Mesendoderm (in vitro differentiated cells): ENCODE results near the gene MS4A18.

Experiments used
- DNase-seq: peaks from one replicate; pipeline ENCODE4 v3.0.0; 2013
- H2AK5ac ChIP-seq: 2 replicates; pipeline ENCODE4 v1.6.1; 2013; ENCODE audit warnings: low read length, inconsistent platforms
- H2BK120ac ChIP-seq: 2 replicates; pipeline ENCODE4 v1.6.1; 2013; ENCODE audit warnings: low read depth, mild to moderate bottlenecking, low read length, moderate library complexity, mixed read lengths
- H2BK15ac ChIP-seq: replicated peaks from 2 replicates; pipeline ENCODE4 v1.6.1; 2013; ENCODE audit warnings: low read depth, mild to moderate bottlenecking, moderate library complexity
- H2BK5ac ChIP-seq: 2 replicates; pipeline ENCODE4 v1.6.1; 2013; ENCODE audit warnings: low read length, inconsistent platforms
- H3K18ac ChIP-seq: 2 replicates; pipeline ENCODE4 v1.6.1; 2013; ENCODE audit warnings: mild to moderate bottlenecking, low read length, mixed read lengths
- H3K23ac ChIP-seq: one replicate; pipeline ENCODE4 v1.6.1; 2013; ENCODE audit warnings: low read length
- H3K27ac ChIP-seq: 2 replicates; pipeline ENCODE4 v1.5.1; 2013; ENCODE audit warnings: low read depth, mild to moderate bottlenecking, inconsistent platforms, low read length, moderate library complexity
- H3K27me3 ChIP-seq: 2 replicates; pipeline ENCODE4 v1.6.1; 2013; ENCODE audit warnings: low read length, control low read depth, mild to moderate bottlenecking, inconsistent platforms; ENCODE audit not compliant: insufficient read depth, poor library complexity
- H3K36me3 ChIP-seq: 2 replicates; pipeline ENCODE4 v1.6.1; 2013; ENCODE audit warnings: low read length, inconsistent platforms; ENCODE audit not compliant: control insufficient read depth, insufficient read depth
- H3K4ac ChIP-seq: one replicate; pipeline ENCODE4 v1.6.1; 2013; ENCODE audit warnings: low read depth, mild to moderate bottlenecking, low read length, moderate library complexity
- H3K4me1 ChIP-seq: 2 replicates; pipeline ENCODE4 v1.6.1; 2013; ENCODE audit warnings: low read depth, low read length, inconsistent platforms; ENCODE audit not compliant: control insufficient read depth
- H3K4me2 ChIP-seq: 2 replicates; pipeline ENCODE4 v1.6.1; 2013; ENCODE audit warnings: low read length
- H3K4me3 ChIP-seq: 2 replicates; pipeline ENCODE4 v1.5.1; 2013; ENCODE audit warnings: mild to moderate bottlenecking, low read length
- H3K56ac ChIP-seq: one replicate; pipeline ENCODE4 v1.6.1; 2013; ENCODE audit warnings: low read length
- H3K79me1 ChIP-seq: 2 replicates; pipeline ENCODE4 v1.6.1; 2013; ENCODE audit warnings: low read length, inconsistent platforms
- H3K79me2 ChIP-seq: 2 replicates; pipeline ENCODE4 v1.6.1; 2013; ENCODE audit warnings: mild to moderate bottlenecking, low read length; ENCODE audit not compliant: control insufficient read depth, insufficient read depth
- H3K9ac ChIP-seq: 2 replicates; pipeline ENCODE4 v1.6.1; 2013; ENCODE audit warnings: low read length, inconsistent platforms
- H4K5ac ChIP-seq: one replicate; pipeline ENCODE4 v1.6.1; 2013; ENCODE audit warnings: low read length
- H4K8ac ChIP-seq: one replicate; pipeline ENCODE4 v1.6.1; 2013; ENCODE audit warnings: low read depth, mild to moderate bottlenecking, control low read depth, low read length, moderate library complexity
- WGBS: extraction: QIAGEN DNeasy Blood & Tissue Kit; methylation state at CpG from one replicate; pipeline ENCODE4 v1.1.7; 2013; ENCODE audit warnings: low lambda C conversion rate, missing lambda C conversion rate; ENCODE audit not compliant: insufficient coverage; ENCODE audit errors: extremely low coverage; 5-methylcytosine and 5-hydroxymethylcytosine counted together

MS4A18 gene

GRCh38 chr11:60775420-60775961 is 51.0 kb downstream of the MS4A18 start:
- Histone ChIP-seq H3K23ac (no peak overlapping the region), H2BK15ac (no peak overlapping the region), H3K9ac (no peak overlapping the region), H3K79me2 (no peaks in the 10 kb centered on the region), H2BK5ac (no peak overlapping the region), H3K4me3 (no peak overlapping the region), H2AK5ac (no peak overlapping the region), H3K4me2 (no peak overlapping the region), H4K8ac (no peak overlapping the region), H3K18ac (no peak overlapping the region), H2BK120ac (no peak overlapping the region), H3K27me3 (no peaks in the 10 kb centered on the region), H4K5ac (no peak overlapping the region), H3K4ac (no peak overlapping the region), H3K56ac (no peak overlapping the region), H3K27ac (no peak overlapping the region), H3K4me1 (no peaks in the 10 kb centered on the region), H3K79me1 (no peaks in the 10 kb centered on the region), H3K36me3 (no peaks in the 10 kb centered on the region)
- WGBS, result no CpG with 5 or more reads among the region's 15 CpGs
- DNase-seq, result peak; percentile 96

GRCh38 chr11:60776167-60776566 is 51.6 kb downstream of the MS4A18 start:
- H4K5ac ChIP-seq, result no peak overlapping the region
- no peak for DNase-seq
- H2BK120ac ChIP-seq, result no peak overlapping the region
- H3K79me1 ChIP-seq, result no peaks in the 10 kb centered on the region
- H3K9ac ChIP-seq, result no peak overlapping the region
- no peaks in the 10 kb centered on the region for H3K4me1 ChIP-seq
- H2BK15ac ChIP-seq, result no peak overlapping the region
- no CpG with 5 or more reads among the region's 4 CpGs for WGBS
- no peak overlapping the region for H3K4ac ChIP-seq
- no peak overlapping the region for H3K4me2 ChIP-seq
- no peak overlapping the region for H3K23ac ChIP-seq
- no peak overlapping the region for H2AK5ac ChIP-seq
- no peak overlapping the region for H3K18ac ChIP-seq
- H3K56ac ChIP-seq, result no peak overlapping the region
- H3K36me3 ChIP-seq, result no peaks in the 10 kb centered on the region
- no peak overlapping the region for H3K4me3 ChIP-seq
- H3K79me2 ChIP-seq, result no peaks in the 10 kb centered on the region
- no peak overlapping the region for H2BK5ac ChIP-seq
- no peaks in the 10 kb centered on the region for H3K27me3 ChIP-seq
- H3K27ac ChIP-seq, result no peak overlapping the region
- no peak overlapping the region for H4K8ac ChIP-seq

- Histone ChIP-seq H3K36me3 (no peaks in the 10 kb centered on the region), H3K4me2 (no peak overlapping the region), H3K79me1 (no peaks in the 10 kb centered on the region), H3K79me2 (no peaks in the 10 kb centered on the region), H3K18ac (no peak overlapping the region), H3K56ac (no peak overlapping the region), H2BK5ac (no peak overlapping the region), H3K4ac (no peak overlapping the region), H4K5ac (no peak overlapping the region), H3K4me3 (no peak overlapping the region), H3K4me1 (no peaks in the 10 kb centered on the region), H3K27ac (no peak overlapping the region), H3K27me3 (no peaks in the 10 kb centered on the region), H2BK15ac (no peak overlapping the region), H3K23ac (no peak overlapping the region), H4K8ac (no peak overlapping the region), H2AK5ac (no peak overlapping the region), H2BK120ac (no peak overlapping the region), H3K9ac (no peak overlapping the region)
- no peak for DNase-seq
- whole genome bisulfite sequencing, result no CpG with 5 or more reads among the region's 4 CpGs
Observed at GRCh38 chr11:60777106-60777505, 52.6 kb downstream of the MS4A18 start.

- H3K27ac ChIP-seq, result no peak overlapping the region
- H3K79me1 ChIP-seq, result no peaks in the 10 kb centered on the region
- no peak for DNase-seq
- H2AK5ac ChIP-seq, result no peak overlapping the region
- H3K4me2 ChIP-seq, result no peak overlapping the region
- no peaks in the 10 kb centered on the region for H3K36me3 ChIP-seq
- H3K4me3 ChIP-seq, result no peak overlapping the region
- H3K18ac ChIP-seq, result no peak overlapping the region
- no peak overlapping the region for H2BK5ac ChIP-seq
- no peak overlapping the region for H2BK120ac ChIP-seq
- no peaks in the 10 kb centered on the region for H3K79me2 ChIP-seq
- no peaks in the 10 kb centered on the region for H3K27me3 ChIP-seq
- H3K9ac ChIP-seq, result no peak overlapping the region
- no peak overlapping the region for H4K8ac ChIP-seq
- no peak overlapping the region for H3K23ac ChIP-seq
- no peaks in the 10 kb centered on the region for H3K4me1 ChIP-seq
- no CpG with 5 or more reads among the region's 2 CpGs for whole genome bisulfite sequencing
- no peak overlapping the region for H3K4ac ChIP-seq
- H4K5ac ChIP-seq, result no peak overlapping the region
- no peak overlapping the region for H2BK15ac ChIP-seq
- H3K56ac ChIP-seq, result no peak overlapping the region
Observed at GRCh38 chr11:60777572-60777971, 53.1 kb downstream of the MS4A18 start.

- no CpG with 5 or more reads among the region's 2 CpGs for WGBS
- H4K8ac ChIP-seq, result no peak overlapping the region
- no peaks in the 10 kb centered on the region for H3K79me1 ChIP-seq
- no peak overlapping the region for H4K5ac ChIP-seq
- no peak overlapping the region for H2AK5ac ChIP-seq
- H3K23ac ChIP-seq, result no peak overlapping the region
- no peaks in the 10 kb centered on the region for H3K79me2 ChIP-seq
- no peaks in the 10 kb centered on the region for H3K27me3 ChIP-seq
- H3K4ac ChIP-seq, result no peak overlapping the region
- H2BK15ac ChIP-seq, result no peak overlapping the region
- no peak for DNase-seq
- H3K4me1 ChIP-seq, result no peaks in the 10 kb centered on the region
- H3K56ac ChIP-seq, result no peak overlapping the region
- H3K9ac ChIP-seq, result no peak overlapping the region
- H3K4me2 ChIP-seq, result no peak overlapping the region
- H3K27ac ChIP-seq, result no peak overlapping the region
- no peak overlapping the region for H3K18ac ChIP-seq
- no peak overlapping the region for H3K4me3 ChIP-seq
- H2BK120ac ChIP-seq, result no peak overlapping the region
- H2BK5ac ChIP-seq, result no peak overlapping the region
- no peaks in the 10 kb centered on the region for H3K36me3 ChIP-seq
Observed at GRCh38 chr11:60780065-60780464, 55.5 kb downstream of the MS4A18 start.

- DNase-seq, result no peak
- no peak overlapping the region for H3K56ac ChIP-seq
- H4K8ac ChIP-seq, result no peak overlapping the region
- no peaks in the 10 kb centered on the region for H3K27me3 ChIP-seq
- H3K18ac ChIP-seq, result no peak overlapping the region
- H3K79me2 ChIP-seq, result no peaks in the 10 kb centered on the region
- no peak overlapping the region for H2BK15ac ChIP-seq
- H3K79me1 ChIP-seq, result no peaks in the 10 kb centered on the region
- no peak overlapping the region for H3K9ac ChIP-seq
- no peaks in the 10 kb centered on the region for H3K4me1 ChIP-seq
- no peak overlapping the region for H4K5ac ChIP-seq
- H3K36me3 ChIP-seq, result no peaks in the 10 kb centered on the region
- H3K23ac ChIP-seq, result no peak overlapping the region
- H3K4me2 ChIP-seq, result no peak overlapping the region
- no peak overlapping the region for H3K4me3 ChIP-seq
- no peak overlapping the region for H2BK120ac ChIP-seq
- H3K4ac ChIP-seq, result no peak overlapping the region
- no peak overlapping the region for H3K27ac ChIP-seq
- H2BK5ac ChIP-seq, result no peak overlapping the region
- no peak overlapping the region for H2AK5ac ChIP-seq
Observed at GRCh38 chr11:60780774-60781173, 56.3 kb downstream of the MS4A18 start.
